Activated CD8-positive, alpha-beta memory T cell treated with anti-CD3 and anti-CD28 coated beads, Interleukin-2, amount 50 U/mL, for 4 hours (primary cell): ENCODE results near the gene CA5A.
A peak's percentile ranks its signal among the peaks of the same experiment; 100 is the strongest.
"Not testable (repeated sequence)": the region's sequence is repeated elsewhere in the genome, so short reads cannot be mapped to it uniquely, and the experiment has no call there.

Experiments
- DNase-seq: peaks from one replicate; pipeline ENCODE4 v3.0.0-alpha.2; 2020

The CA5A gene

DNA sequence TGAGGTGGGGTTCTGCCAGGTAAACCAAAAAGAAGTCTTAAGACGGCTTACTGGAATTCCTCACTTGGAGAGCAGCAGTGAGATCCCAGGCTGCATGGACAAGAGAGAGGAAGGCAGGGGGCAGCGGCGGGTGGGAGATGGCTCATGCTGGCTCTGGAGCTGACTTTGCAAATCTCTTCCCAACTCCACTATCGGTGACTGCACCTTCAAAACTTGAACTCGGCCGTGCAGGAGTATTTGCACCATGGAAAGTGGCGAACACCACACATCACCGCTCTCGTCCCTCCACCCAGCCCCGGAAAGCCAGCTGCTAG, 16.7 kb downstream of the CA5A start:
- no peak for DNase-seq

- no peak for DNase-seq
These were observed 17.3 kb downstream of the CA5A start for GRCh38 chr16:87918866-87919680.

GRCh38 chr16:87918338-87918737, 18.0 kb downstream of the CA5A start:
- DNase-seq = no peak

DNA sequence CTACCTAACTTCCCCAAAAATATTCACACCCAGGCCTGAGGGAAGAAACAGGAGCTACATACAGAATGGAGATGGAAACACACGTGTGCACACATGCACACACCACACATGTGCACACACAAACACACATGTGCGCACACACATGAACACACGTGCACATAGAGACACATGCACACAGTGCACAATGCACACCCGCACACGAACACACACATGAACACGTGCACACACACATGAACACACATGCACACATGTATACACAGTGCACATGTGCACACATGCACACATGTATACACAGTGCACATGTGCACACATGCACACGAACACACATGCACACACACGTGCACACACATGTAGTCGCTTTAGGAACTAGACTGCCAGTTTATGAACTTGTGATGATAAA, 18.8 kb downstream of the CA5A start:
- DNase-seq = no peak

DNA sequence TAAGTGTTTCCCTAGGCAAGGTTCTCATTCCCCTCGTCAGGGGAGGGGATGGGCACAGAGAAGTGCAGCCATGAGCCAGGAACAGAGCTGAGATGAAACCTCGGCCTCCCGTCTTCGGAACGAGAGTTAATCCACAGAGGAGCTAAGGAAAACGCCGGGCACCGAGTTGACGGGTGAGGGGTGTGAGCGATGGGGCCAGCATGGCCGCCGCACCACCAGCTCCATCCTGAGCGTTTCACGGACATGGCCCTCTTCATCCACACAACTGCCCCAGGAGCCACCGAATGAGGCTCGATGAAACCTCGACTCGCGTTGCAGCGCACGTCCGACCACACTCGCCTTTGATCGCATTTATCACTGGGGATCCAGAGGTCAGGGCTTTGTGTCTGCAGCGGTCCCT, 21.5 kb downstream of the CA5A start:
- DNase-seq = no peak

- DNase-seq = not testable (repeated sequence)
These were observed 22.2 kb downstream of the CA5A start for GRCh38 chr16:87914021-87914725.

- DNase-seq = not testable (repeated sequence)
These were observed 23.6 kb downstream of the CA5A start for GRCh38 chr16:87912691-87913090.

DNA sequence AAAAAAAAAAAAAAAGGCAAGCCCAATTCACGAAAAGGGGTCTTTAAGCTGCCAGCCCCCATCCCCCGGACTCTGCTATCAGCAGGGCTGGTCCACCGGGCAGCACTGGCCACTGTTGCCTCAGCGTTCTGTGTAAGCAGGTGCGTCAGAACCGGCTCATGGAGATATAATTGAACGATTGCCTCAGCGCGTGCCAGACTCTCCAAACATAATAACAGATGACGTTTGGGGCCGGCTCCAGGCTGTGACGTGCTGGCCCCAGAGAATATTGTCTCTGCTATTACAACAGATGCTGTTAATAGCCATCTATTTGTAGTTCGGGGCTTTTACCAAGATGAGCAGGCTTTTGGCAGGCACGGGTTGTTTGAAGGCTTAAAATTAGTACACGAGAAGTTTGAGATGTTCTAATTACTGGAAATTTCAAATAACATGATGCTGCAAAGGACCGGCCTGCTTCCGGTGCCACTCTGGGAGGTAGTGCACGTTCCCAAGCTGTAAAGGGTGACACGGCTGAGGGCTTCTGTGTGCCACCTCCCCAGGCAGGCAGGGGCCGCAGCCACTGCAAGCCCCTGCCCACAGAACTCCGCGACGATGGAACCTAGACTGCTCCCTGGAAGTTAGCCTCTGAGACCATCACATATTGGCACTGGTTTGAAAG, 25.1 kb downstream of the CA5A start:
- DNase-seq = not testable (repeated sequence)

DNA sequence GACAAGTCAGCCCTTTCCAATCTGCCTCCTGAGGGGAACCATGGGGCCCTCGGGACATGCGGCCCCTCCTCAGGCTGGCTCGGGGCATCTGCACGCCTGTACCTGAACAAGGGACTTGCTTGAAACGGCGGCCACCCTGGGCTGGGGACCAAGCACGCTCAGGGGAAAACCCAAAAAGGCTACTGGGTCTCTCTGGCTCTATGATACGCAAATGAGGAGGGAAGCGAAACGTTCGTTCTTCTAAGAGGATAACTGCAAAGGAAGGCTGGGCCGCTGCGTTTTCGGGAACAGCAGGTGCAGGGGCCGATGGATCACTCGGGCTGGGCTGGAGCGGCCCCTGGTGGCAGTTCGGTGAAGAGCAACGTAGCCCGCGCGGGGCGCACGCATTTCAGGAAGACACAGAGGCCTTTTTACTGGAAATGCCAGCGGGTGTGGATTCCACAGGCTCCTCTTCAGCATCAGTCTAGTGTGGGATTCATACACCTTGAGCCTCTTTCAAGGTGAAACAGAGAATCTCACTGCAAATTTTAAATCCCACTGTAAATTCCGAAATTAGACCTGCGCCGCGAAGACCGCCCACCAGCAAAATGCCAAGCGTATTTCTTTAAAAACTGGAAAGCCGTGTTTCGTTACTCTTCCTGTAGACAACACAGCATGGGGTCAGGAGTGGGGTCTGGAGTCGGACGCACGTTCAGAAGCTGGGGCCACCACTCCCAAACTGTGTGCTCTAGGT, 27.0 kb downstream of the CA5A start:
- peak; percentile 87 for DNase-seq

GRCh38 chr16:87908101-87908500, 28.2 kb downstream of the CA5A start:
- not testable (repeated sequence) for DNase-seq

DNA sequence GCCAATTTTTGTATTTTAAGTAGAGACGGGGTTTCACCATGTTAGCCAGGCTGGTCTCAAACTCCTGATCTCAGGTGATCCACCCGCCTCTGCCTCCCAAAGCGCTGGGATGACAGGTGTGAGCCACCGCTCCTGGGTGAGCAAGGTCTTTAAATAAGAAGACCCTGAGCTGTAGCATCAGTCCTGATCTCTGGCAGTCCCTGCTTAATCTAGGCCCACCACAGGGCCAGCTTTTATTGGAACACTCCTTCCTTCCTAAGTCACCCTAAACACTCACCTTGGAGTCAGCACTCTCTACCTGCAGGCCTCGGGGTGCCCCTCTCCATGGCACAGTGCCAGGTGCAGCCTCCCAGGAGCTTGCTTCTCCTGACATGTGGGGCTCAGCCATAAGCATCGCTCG, 30.8 kb downstream of the CA5A start:
- not testable (repeated sequence) for DNase-seq

GRCh38 chr16:87904963-87905362, 31.4 kb downstream of the CA5A start:
- not testable (repeated sequence) for DNase-seq

DNA sequence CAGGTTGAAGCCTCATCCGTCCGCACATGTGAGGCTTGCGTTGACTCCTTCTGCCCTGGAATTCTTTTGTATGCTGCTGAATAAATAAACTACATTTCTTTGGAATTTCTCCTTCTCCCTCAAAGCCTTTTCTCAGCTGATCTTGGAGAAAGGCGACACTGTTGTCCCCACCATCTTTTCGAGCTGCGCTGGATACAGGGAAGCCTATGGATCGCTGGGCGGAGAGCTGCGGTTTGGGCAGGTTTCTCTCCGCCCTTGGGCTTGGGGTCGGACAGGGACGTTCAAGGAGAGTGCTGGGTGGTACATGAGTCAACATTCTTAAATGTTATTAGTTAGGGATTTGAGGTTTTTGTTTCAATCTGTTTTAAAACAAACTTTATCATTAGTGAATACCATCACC, 35.8 kb downstream of the CA5A start:
- DNase-seq = not testable (repeated sequence)

DNA sequence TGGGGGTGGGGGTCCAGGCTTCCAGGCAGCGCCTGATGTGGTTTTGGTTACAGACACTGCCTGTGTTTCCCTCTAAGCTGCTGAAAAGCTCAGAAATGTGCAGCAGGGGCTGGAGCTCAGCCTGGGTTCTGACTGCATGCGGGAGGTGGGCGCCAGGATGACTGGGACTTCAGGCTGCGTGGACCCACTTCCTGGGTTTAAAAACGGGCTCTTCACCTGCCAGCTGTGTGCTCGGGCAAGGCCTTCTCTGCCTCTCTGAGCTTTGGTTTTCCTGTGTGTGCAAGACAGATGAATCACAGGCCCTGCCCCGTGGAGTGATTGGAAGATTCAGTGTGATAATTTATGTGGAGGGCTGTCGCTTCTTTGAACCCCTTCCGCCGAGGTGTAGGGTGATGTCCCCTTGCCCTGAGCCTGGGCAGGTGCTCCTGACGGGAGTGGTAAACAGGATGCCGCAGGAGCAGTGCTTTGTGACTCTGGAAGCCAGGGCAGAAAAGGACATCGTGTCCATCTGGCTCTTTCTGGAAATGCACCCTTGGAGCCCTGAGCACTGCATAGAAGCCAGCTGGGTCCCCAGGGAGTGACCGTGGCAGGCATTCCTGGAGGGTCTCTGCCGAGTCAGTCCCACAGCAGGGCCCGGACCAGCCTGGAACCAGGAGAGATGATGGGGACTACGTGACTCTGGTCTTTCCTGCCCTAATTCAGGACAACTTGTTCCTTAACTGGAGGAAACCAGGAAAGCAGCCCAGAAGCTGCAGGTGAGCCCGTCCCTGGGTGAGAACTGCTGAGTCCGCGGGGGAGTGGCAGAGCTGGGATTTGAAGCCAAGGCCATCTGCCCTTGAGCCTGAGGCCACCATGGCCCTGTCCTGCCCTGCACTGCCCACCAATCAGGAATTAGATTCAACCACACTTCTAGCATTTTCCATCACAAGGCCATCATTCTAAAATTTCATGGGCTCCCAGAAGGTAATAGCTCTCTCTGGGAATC, 38.5 kb downstream of the CA5A start:
- DNase-seq = peak; percentile 62

DNA sequence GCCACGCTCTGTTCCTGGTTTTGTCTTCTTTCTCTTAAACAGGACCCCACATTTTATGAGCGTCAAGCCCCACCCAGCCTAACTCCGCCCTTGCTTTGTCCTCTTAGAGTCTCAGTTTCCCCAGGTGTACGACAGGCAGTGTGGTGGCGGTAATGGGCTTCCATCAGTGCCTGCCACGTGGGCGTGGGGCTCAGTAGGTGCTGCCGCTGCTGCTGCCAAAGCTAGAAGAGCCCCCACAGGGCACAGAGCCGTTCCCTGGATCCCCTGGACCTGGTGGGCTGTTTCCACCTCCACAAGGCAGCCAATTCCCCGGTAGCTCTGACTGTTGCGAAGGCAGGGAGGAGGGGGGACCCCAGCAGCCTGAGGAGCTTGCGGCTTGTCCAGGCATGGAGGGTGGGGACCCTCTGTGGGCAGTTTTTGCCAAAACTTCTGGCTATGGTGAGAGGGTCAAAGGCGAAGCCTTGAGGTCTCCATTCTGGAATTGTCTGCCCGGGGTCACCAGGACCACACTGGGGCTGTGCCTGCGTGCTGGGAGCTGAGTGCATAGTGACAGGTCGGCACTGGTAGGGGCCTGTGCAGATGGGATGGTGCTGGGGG, 39.3 kb downstream of the CA5A start:
- DNase-seq = not testable (repeated sequence)

- DNase-seq = not testable (repeated sequence)
These were observed 40.0 kb downstream of the CA5A start for GRCh38 chr16:87896176-87896890.

- DNase-seq = peak; percentile 80
These were observed 40.6 kb downstream of the CA5A start for GRCh38 chr16:87895641-87896141.

- not testable (repeated sequence) for DNase-seq
These were observed 42.3 kb downstream of the CA5A start for GRCh38 chr16:87894005-87894404.

GRCh38 chr16:87891764-87892163, 44.6 kb downstream of the CA5A start:
- no peak for DNase-seq

DNA sequence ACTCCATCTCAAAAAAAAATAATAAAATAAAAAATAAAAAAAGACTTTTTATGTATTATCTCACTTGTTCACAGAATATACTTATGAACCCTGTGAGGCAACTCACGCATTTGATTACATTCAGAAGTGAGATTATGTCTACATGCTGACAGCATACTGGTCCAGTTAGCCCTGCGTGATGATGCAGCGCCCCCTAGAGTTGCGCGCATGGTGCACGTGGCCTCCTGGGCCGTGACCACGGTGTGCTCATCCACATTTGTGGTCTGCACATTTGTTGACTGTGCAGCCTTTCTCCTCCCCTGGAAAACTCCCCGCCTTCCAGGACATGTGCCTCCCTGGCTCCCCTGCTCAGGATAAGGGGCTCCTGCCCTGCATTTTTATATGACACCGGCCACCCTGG, 46.6 kb downstream of the CA5A start:
- peak; percentile 44 for DNase-seq

GRCh38 chr16:87888346-87888745, 48.0 kb downstream of the CA5A start:
- not testable (repeated sequence) for DNase-seq
